Thyroid gland (tissue), 4 donors: Measurements from ENCODE around the gene CTIF.

Source experiments
- POLR2A ChIP-seq, 2 donors: fragments of 450-650 bp; IDR thresholded peaks; one replicate each; pipeline ENCODE4 v1.6.1; 2017; ENCODE audit warnings: antibody characterized with exemption in 2 of 2, mild to moderate bottlenecking in 2 of 2, moderate library complexity in 1 of 2
- TF ChIP-seq, protein P1 (sequence below), 6 experiments: fragments of 200-600 bp in 3 of 6; fragments of 450-650 bp in 3 of 6; sonication (generic) in 3 of 6; IDR thresholded peaks; one replicate each; pipeline ENCODE4 v1.5.1; 2016 to 2019; ENCODE audit warnings: antibody characterized with exemption in 6 of 6, mild to moderate bottlenecking in 2 of 6, inconsistent platforms in 1 of 6, moderate library complexity in 1 of 6

DNA sequence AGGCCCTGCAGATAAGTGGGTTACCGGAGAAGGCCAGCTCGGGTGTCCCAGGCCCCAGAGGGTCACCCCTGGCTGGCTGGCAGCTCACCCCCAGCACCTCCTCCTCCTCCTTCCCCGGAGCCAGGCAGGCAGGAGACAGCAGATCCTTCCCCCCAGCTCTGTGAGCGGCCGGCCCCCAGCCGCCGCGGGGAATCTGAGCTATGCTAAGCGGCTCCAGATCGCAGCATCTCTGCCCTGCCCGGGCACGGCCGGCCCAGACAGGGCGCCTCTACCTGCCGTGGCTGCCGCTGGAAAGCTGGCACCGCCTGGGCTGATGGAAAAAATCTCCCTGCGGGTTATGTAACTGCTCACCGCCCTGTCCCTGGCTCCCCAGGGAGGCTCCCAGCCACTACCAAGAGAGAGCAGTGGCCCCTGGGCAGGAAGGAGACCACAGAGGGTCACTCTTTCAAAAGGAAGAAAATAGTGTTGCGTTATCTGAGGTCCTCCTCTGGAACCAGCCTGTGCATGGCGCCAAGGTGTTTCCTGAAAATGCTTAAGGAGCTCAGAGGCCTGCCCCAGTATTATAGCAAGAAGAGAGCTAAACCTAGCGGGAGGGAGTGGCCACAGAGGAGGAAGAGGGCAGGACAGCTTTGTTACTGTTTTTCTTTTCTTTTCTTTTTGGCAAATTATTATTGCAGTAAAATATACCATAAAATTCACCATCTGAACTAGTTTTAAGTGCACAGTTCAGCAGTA is 233.0 kb downstream of the CTIF start:
- no peak for TF ChIP-seq POLR2A (IDR thresholded peaks at IDR 0.05)
- TF ChIP-seq, protein P1, sequence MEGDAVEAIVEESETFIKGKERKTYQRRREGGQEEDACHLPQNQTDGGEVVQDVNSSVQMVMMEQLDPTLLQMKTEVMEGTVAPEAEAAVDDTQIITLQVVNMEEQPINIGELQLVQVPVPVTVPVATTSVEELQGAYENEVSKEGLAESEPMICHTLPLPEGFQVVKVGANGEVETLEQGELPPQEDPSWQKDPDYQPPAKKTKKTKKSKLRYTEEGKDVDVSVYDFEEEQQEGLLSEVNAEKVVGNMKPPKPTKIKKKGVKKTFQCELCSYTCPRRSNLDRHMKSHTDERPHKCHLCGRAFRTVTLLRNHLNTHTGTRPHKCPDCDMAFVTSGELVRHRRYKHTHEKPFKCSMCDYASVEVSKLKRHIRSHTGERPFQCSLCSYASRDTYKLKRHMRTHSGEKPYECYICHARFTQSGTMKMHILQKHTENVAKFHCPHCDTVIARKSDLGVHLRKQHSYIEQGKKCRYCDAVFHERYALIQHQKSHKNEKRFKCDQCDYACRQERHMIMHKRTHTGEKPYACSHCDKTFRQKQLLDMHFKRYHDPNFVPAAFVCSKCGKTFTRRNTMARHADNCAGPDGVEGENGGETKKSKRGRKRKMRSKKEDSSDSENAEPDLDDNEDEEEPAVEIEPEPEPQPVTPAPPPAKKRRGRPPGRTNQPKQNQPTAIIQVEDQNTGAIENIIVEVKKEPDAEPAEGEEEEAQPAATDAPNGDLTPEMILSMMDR (IDR thresholded peaks at IDR 0.05): no peak
